Activated T-cell treated with anti-CD3 and anti-CD28 coated beads, Interleukin-2, amount 50 U/mL, for 4 hours (primary cell): Measurements from ENCODE around the gene DPM1. TPM values are rescaled to one million over a fixed set of nuclear protein-coding genes. Genes with fewer than 3 reads are reported as not detected.

Source experiments
- ATAC-seq, 2 donors: fragments of 200-7000 bp; cut with Tn5 transposase; one replicate each; pipeline ENCODE4 v1.10.0; 2021
- DNase-seq: peaks from one replicate; pipeline ENCODE4 v3.0.0-alpha.2; 2020
- H3K27me3 Mint-ChIP-seq: one replicate; pipeline ENCODE4 v1.8.0; 2021; ENCODE audit warnings: low read depth, mixed read lengths
- H3K36me3 Mint-ChIP-seq: one replicate; pipeline ENCODE4 v1.8.0; 2022; ENCODE audit warnings: mixed read lengths; ENCODE audit not compliant: insufficient read depth
- H3K4me1 Mint-ChIP-seq: one replicate; pipeline ENCODE4 v1.8.0; 2021; ENCODE audit warnings: low read depth, mixed read lengths
- H3K4me3 Mint-ChIP-seq: one replicate; pipeline ENCODE4 v1.8.0; 2021; ENCODE audit warnings: mild to moderate bottlenecking, moderate library complexity, mixed read lengths
- H3K9me3 Mint-ChIP-seq: one replicate; pipeline ENCODE4 v1.8.0; 2021; ENCODE audit warnings: mixed read lengths
- total RNA-seq, 3 donors: library from RNA; stranded (reverse); gene quantifications; one replicate each; pipeline ENCODE4 v1.2.1, GENCODE V29; 2021

The DPM1 gene
- total RNA-seq, 3 donors from 2014 or later = 66.4 to 73.4 (median 70.9) TPM

- no peak overlapping the region for H3K4me3 Mint-ChIP-seq
- ATAC-seq = peak; percentile 57 to 65
These were observed 46.6 kb downstream of the DPM1 start for GRCh38 chr20:50911716-50912115.

GRCh38 chr20:50911030-50911429 lies 47.3 kb downstream of the DPM1 start:
- Mint-ChIP-seq H3K9me3 (no peaks in the 10 kb centered on the region), H3K4me1 (peaks cover 65% of the 10 kb centered on the region), H3K27me3 (no peaks in the 10 kb centered on the region), H3K4me3 (no peak overlapping the region), H3K36me3 (peaks cover 13% of the 10 kb centered on the region)
- no peak for ATAC-seq
- DNase-seq = no peak

More at GRCh38 chr20:50911716-50912115, 46.6 kb downstream of the DPM1 start:
- Mint-ChIP-seq H3K36me3 (peaks cover 16% of the 10 kb centered on the region), H3K27me3 (no peaks in the 10 kb centered on the region), H3K9me3 (no peaks in the 10 kb centered on the region), H3K4me1 (peaks cover 68% of the 10 kb centered on the region)
- no peak for DNase-seq

GRCh38 chr20:50909413-50909812 lies 48.9 kb downstream of the DPM1 start:
- Mint-ChIP-seq H3K4me3 (no peak overlapping the region), H3K36me3 (peaks cover 13% of the 10 kb centered on the region), H3K27me3 (no peaks in the 10 kb centered on the region), H3K9me3 (no peaks in the 10 kb centered on the region), H3K4me1 (peaks cover 60% of the 10 kb centered on the region)
- no peak for DNase-seq
- ATAC-seq = no peak

- ATAC-seq (no peak), DNase-seq (no peak)
- Mint-ChIP-seq H3K4me1 (peaks cover 37% of the 10 kb centered on the region), H3K4me3 (no peak overlapping the region), H3K9me3 (no peaks in the 10 kb centered on the region), H3K27me3 (no peaks in the 10 kb centered on the region), H3K36me3 (peaks cover 15% of the 10 kb centered on the region)
These were observed 54.2 kb downstream of the DPM1 start for GRCh38 chr20:50904067-50904570.

GRCh38 chr20:50903353-50904051 lies 54.8 kb downstream of the DPM1 start:
- peaks cover 15% of the 10 kb centered on the region for H3K36me3 Mint-ChIP-seq
- ATAC-seq (no peak), DNase-seq (no peak)
- H3K9me3 Mint-ChIP-seq = no peaks in the 10 kb centered on the region
- no peaks in the 10 kb centered on the region for H3K27me3 Mint-ChIP-seq
- no peak overlapping the region for H3K4me3 Mint-ChIP-seq
- H3K4me1 Mint-ChIP-seq = peaks cover 37% of the 10 kb centered on the region

GRCh38 chr20:50901301-50901700 lies 57.0 kb downstream of the DPM1 start:
- no peaks in the 10 kb centered on the region for H3K27me3 Mint-ChIP-seq
- peaks cover 29% of the 10 kb centered on the region for H3K4me1 Mint-ChIP-seq
- no peaks in the 10 kb centered on the region for H3K9me3 Mint-ChIP-seq
- no peak for ATAC-seq
- peaks cover 25% of the 10 kb centered on the region for H3K36me3 Mint-ChIP-seq
- DNase-seq = no peak
- H3K4me3 Mint-ChIP-seq = no peak overlapping the region

GRCh38 chr20:50900261-50900660 lies 58.1 kb downstream of the DPM1 start:
- H3K4me3 Mint-ChIP-seq = no peak overlapping the region
- H3K36me3 Mint-ChIP-seq = peaks cover 25% of the 10 kb centered on the region
- no peaks in the 10 kb centered on the region for H3K27me3 Mint-ChIP-seq
- peaks cover 23% of the 10 kb centered on the region for H3K4me1 Mint-ChIP-seq
- DNase-seq (no peak), ATAC-seq (no peak)
- H3K9me3 Mint-ChIP-seq = no peaks in the 10 kb centered on the region

GRCh38 chr20:50898475-50898874 lies 59.9 kb downstream of the DPM1 start:
- Mint-ChIP-seq H3K36me3 (peaks cover 33% of the 10 kb centered on the region), H3K4me1 (peaks cover 11% of the 10 kb centered on the region), H3K27me3 (no peaks in the 10 kb centered on the region), H3K4me3 (no peak overlapping the region), H3K9me3 (no peaks in the 10 kb centered on the region)
- ATAC-seq (no peak), DNase-seq (no peak)

- no peaks in the 10 kb centered on the region for H3K9me3 Mint-ChIP-seq
- peaks cover 39% of the 10 kb centered on the region for H3K36me3 Mint-ChIP-seq
- ATAC-seq = peak; percentile 54
- DNase-seq = no peak
- H3K4me3 Mint-ChIP-seq = no peak overlapping the region
- peaks cover 5% of the 10 kb centered on the region for H3K4me1 Mint-ChIP-seq
- no peaks in the 10 kb centered on the region for H3K27me3 Mint-ChIP-seq
These were observed 63.1 kb downstream of the DPM1 start for GRCh38 chr20:50895111-50895830.

GRCh38 chr20:50893620-50894019 lies 64.7 kb downstream of the DPM1 start:
- H3K4me1 Mint-ChIP-seq = peaks cover 5% of the 10 kb centered on the region
- peaks cover 49% of the 10 kb centered on the region for H3K36me3 Mint-ChIP-seq
- no peaks in the 10 kb centered on the region for H3K9me3 Mint-ChIP-seq
- ATAC-seq (no peak), DNase-seq (no peak)
- H3K4me3 Mint-ChIP-seq = no peak overlapping the region
- H3K27me3 Mint-ChIP-seq = no peaks in the 10 kb centered on the region

GRCh38 chr20:50892394-50892793 lies 65.9 kb downstream of the DPM1 start:
- peak in 1 of 2 donors; percentile 56 for ATAC-seq
- Mint-ChIP-seq H3K4me3 (no peak overlapping the region), H3K9me3 (no peaks in the 10 kb centered on the region), H3K27me3 (no peaks in the 10 kb centered on the region), H3K4me1 (peaks cover 5% of the 10 kb centered on the region), H3K36me3 (peaks cover 46% of the 10 kb centered on the region)
- no peak for DNase-seq

GRCh38 chr20:50891138-50891537 lies 67.2 kb downstream of the DPM1 start:
- Mint-ChIP-seq H3K4me1 (peaks cover 5% of the 10 kb centered on the region), H3K4me3 (no peak overlapping the region), H3K9me3 (no peaks in the 10 kb centered on the region), H3K27me3 (no peaks in the 10 kb centered on the region), H3K36me3 (peaks cover 43% of the 10 kb centered on the region)
- ATAC-seq (peak in 1 of 2 donors; percentile 27), DNase-seq (no peak)

- Mint-ChIP-seq H3K27me3 (no peaks in the 10 kb centered on the region), H3K4me1 (peaks cover 5% of the 10 kb centered on the region), H3K4me3 (no peak overlapping the region), H3K9me3 (no peaks in the 10 kb centered on the region), H3K36me3 (peaks cover 26% of the 10 kb centered on the region)
- DNase-seq = no peak
- ATAC-seq = no peak
These were observed 70.8 kb downstream of the DPM1 start for GRCh38 chr20:50887576-50887975.

GRCh38 chr20:50886184-50886790 lies 72.0 kb downstream of the DPM1 start:
- DNase-seq (no peak), ATAC-seq (no peak)
- Mint-ChIP-seq H3K27me3 (no peaks in the 10 kb centered on the region), H3K4me1 (no peaks in the 10 kb centered on the region), H3K9me3 (no peaks in the 10 kb centered on the region), H3K4me3 (no peak overlapping the region), H3K36me3 (peaks cover 14% of the 10 kb centered on the region)
